Liver (tissue), 9 donors: ENCODE results near the gene SKOR2. TPM values are rescaled to one million over a fixed set of nuclear protein-coding genes. Genes with fewer than 3 reads are reported as not detected.

Source experiments
- DNase-seq: peaks from one replicate; pipeline ENCODE4 v3.0.0-alpha.2; 2017; ENCODE audit warnings: low spot score
- H3K27ac ChIP-seq, 2 donors: one replicate each; pipeline ENCODE4 v1.7.0; 2013; ENCODE audit warnings: inconsistent platforms in 2 of 2, low read length in 2 of 2, control low read depth in 1 of 2, low read depth in 1 of 2, mild to moderate bottlenecking in 1 of 2
- H3K27me3 ChIP-seq, 4 donors: one replicate each; pipeline versions ENCODE4 v1.6.1 to v1.7.0; 2013; ENCODE audit warnings: low read length in 3 of 4, inconsistent platforms in 1 of 4, mild to moderate bottlenecking in 1 of 4, moderate library complexity in 1 of 4; ENCODE audit not compliant: control insufficient read depth in 4 of 4, insufficient read depth in 4 of 4
- H3K36me3 ChIP-seq, 4 donors: one replicate each; pipeline versions ENCODE4 v1.6.1 to v1.7.0; 2013; ENCODE audit warnings: low read length in 3 of 4, mild to moderate bottlenecking in 3 of 4, low read depth in 1 of 4, moderate library complexity in 1 of 4; ENCODE audit not compliant: control insufficient read depth in 4 of 4, insufficient read depth in 3 of 4
- H3K4me1 ChIP-seq, 4 donors: one replicate each; pipeline versions ENCODE4 v1.6.1 to v1.7.0; 2013; ENCODE audit warnings: low read length in 3 of 4, mild to moderate bottlenecking in 3 of 4, moderate library complexity in 1 of 4; ENCODE audit not compliant: control insufficient read depth in 4 of 4, insufficient read depth in 4 of 4
- H3K4me3 ChIP-seq, 3 donors: one replicate each; pipeline versions ENCODE4 v1.6.1 to v1.7.0; 2013; ENCODE audit warnings: low read length in 3 of 3, control low read depth in 1 of 3, low read depth in 1 of 3, mild to moderate bottlenecking in 1 of 3
- H3K9ac ChIP-seq, 2 donors: one replicate each; pipeline ENCODE4 v1.7.0; 2013; ENCODE audit warnings: low read length in 2 of 2, mild to moderate bottlenecking in 2 of 2, moderate library complexity in 2 of 2, control low read depth in 1 of 2, low read depth in 1 of 2
- H3K9me3 ChIP-seq, 4 donors: one replicate each; pipeline versions ENCODE4 v1.6.1 to v1.7.0; 2013; ENCODE audit warnings: low read length in 3 of 4; ENCODE audit not compliant: control insufficient read depth in 4 of 4
- EGR1 ChIP-seq, 2 donors: IDR thresholded peaks; 2 replicates each; pipeline ENCODE4 v1.6.1; 2016 to 2018; ENCODE audit warnings: antibody characterized with exemption in 2 of 2, low read depth in 2 of 2
- FOXA1 ChIP-seq: IDR thresholded peaks from 2 replicates; pipeline ENCODE4 v1.6.1; 2016; ENCODE audit warnings: antibody characterized with exemption
- FOXA2 ChIP-seq: IDR thresholded peaks from 2 replicates; pipeline ENCODE4 v1.6.1; 2016; ENCODE audit warnings: antibody characterized with exemption
- GABPA ChIP-seq, 2 donors: IDR thresholded peaks in 1 of 2; conservative IDR thresholded peaks in 1 of 2; 2 replicates each; pipeline ENCODE4 v1.6.1; 2016; ENCODE audit warnings: antibody characterized with exemption in 2 of 2, mild to moderate bottlenecking in 1 of 2, moderate library complexity in 1 of 2
- HNF4A ChIP-seq, 2 donors: conservative IDR thresholded peaks; 2 replicates each; pipeline ENCODE4 v1.6.1; 2016; ENCODE audit warnings: antibody characterized with exemption in 2 of 2, mild to moderate bottlenecking in 2 of 2
- HNF4G ChIP-seq: IDR thresholded peaks from 2 replicates; pipeline ENCODE4 v1.6.1; 2016; ENCODE audit warnings: antibody characterized with exemption
- JUND ChIP-seq, 2 donors: IDR thresholded peaks; 2 replicates each; pipeline ENCODE4 v1.6.1; 2016; ENCODE audit warnings: antibody characterized with exemption in 2 of 2
- MAX ChIP-seq: IDR thresholded peaks from 2 replicates; pipeline ENCODE4 v1.6.1; 2016; ENCODE audit warnings: antibody characterized with exemption
- NR2F2 ChIP-seq: IDR thresholded peaks from 2 replicates; pipeline ENCODE4 v1.6.1; 2016; ENCODE audit warnings: antibody characterized with exemption
- RAD21 ChIP-seq, 2 donors: IDR thresholded peaks; 2 replicates each; pipeline ENCODE4 v1.6.1; 2016; ENCODE audit warnings: antibody characterized with exemption in 2 of 2, mild to moderate bottlenecking in 2 of 2
- RXRA ChIP-seq, 2 donors: IDR thresholded peaks; 2 replicates each; pipeline ENCODE4 v1.6.1; 2017 to 2018; ENCODE audit warnings: antibody characterized with exemption in 2 of 2, mild to moderate bottlenecking in 1 of 2
- SP1 ChIP-seq: IDR thresholded peaks from 2 replicates; pipeline ENCODE4 v1.6.1; 2018; ENCODE audit warnings: antibody characterized with exemption, mild to moderate bottlenecking
- TAF1 ChIP-seq: conservative IDR thresholded peaks from 2 replicates; pipeline ENCODE4 v1.6.1; 2016; ENCODE audit warnings: antibody characterized with exemption, mild to moderate bottlenecking
- YY1 ChIP-seq: IDR thresholded peaks from 2 replicates; pipeline ENCODE4 v1.6.1; 2016; ENCODE audit warnings: antibody characterized with exemption, mild to moderate bottlenecking
- ZBTB33 ChIP-seq: IDR thresholded peaks from 2 replicates; pipeline ENCODE4 v1.6.1; 2016; ENCODE audit warnings: antibody characterized with exemption
- WGBS: extraction: QIAGEN DNeasy Blood & Tissue Kit; methylation state at CpG from one replicate; pipeline ENCODE4 v1.1.7; 2013; 5-methylcytosine and 5-hydroxymethylcytosine counted together
- polyA plus RNA-seq, 2 donors: library from polyadenylated mRNA; stranded (reverse) in 1 of 2; unstranded in 1 of 2; fragments of 200-250 nt in 1 of 2; fragments of >200 nt in 1 of 2; fragmentation: Nextera tagmentation in 1 of 2; extraction: Ambion mirVana in 1 of 2; gene quantifications; one replicate each; pipeline versions ENCODE4 v1.2.1 to v1.2.3, GENCODE V29; 2013 to 2015
- total RNA-seq, 2 donors: library from RNA; depleted of rRNA; stranded (reverse); fragments of >200 nt; gene quantifications; one replicate each; pipeline ENCODE4 v1.2.3, GENCODE V29; 2014
- TF ChIP-seq, protein P1 (sequence below): fragments of 150-350 bp; IDR thresholded peaks from 2 replicates; pipeline ENCODE4 v1.5.1; 2017; ENCODE audit warnings: improper control_type of control experiment, low read depth, low read length; ENCODE audit not compliant: missing input control
- TF ChIP-seq, protein P2 (sequence below): IDR thresholded peaks from 2 replicates; pipeline ENCODE4 v1.6.1; 2016; ENCODE audit warnings: antibody characterized with exemption, mild to moderate bottlenecking
- TF ChIP-seq, protein P3 (sequence below): IDR thresholded peaks from 2 replicates; pipeline ENCODE4 v1.6.1; 2016; ENCODE audit warnings: antibody characterized with exemption
- donor health status: healthy.
- donor health status: healthy.
- donor health status: healthy.
- donor health status: healthy.
- donor health status: healthy.

Gene SKOR2
- total and polyA plus RNA-seq, 4 donors = not detected

DNA sequence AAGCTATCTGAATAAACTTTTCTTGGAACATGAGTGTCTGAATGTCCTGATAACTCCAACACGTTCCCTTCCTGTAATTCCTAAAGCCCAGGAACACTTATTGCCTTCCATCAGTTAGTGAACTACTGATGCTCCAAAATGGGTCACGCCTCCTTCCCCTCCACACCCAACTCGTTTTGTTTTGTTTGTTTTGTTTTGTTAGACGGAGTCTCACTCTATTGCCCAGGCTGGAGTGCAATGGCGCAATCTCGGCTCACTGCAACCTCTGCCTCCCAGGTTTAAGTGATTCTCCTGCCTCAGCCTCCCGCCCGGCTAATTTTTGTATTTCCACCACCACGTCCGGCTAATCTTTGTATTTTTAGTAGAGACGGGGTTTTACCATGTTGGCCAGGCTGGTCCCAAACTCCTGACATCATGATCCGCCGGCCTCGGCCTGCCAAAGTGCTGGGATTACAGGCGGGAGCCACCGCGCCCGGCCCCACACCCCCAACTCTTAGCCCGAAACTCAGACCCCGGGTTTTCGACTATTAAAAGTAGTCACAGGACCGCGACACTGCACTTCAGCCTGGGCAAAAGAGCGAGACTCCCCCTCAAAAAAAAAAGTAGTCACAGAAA is 76.1 kb downstream of the SKOR2 start:
- TF ChIP-seq SP1 (no peak), MAX (no peak), HNF4G (no peak)
- TF ChIP-seq, protein P1, sequence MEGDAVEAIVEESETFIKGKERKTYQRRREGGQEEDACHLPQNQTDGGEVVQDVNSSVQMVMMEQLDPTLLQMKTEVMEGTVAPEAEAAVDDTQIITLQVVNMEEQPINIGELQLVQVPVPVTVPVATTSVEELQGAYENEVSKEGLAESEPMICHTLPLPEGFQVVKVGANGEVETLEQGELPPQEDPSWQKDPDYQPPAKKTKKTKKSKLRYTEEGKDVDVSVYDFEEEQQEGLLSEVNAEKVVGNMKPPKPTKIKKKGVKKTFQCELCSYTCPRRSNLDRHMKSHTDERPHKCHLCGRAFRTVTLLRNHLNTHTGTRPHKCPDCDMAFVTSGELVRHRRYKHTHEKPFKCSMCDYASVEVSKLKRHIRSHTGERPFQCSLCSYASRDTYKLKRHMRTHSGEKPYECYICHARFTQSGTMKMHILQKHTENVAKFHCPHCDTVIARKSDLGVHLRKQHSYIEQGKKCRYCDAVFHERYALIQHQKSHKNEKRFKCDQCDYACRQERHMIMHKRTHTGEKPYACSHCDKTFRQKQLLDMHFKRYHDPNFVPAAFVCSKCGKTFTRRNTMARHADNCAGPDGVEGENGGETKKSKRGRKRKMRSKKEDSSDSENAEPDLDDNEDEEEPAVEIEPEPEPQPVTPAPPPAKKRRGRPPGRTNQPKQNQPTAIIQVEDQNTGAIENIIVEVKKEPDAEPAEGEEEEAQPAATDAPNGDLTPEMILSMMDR = no peak
- no peaks in the 10 kb centered on the region for H3K9me3 ChIP-seq
- H3K27me3 ChIP-seq = no peaks in the 10 kb centered on the region
- H3K4me3 ChIP-seq = peak overlapping the region; percentile 87 to 95 (median 93)
- H3K36me3 ChIP-seq = no peaks in the 10 kb centered on the region
- DNase-seq = no peak
- H3K4me1 ChIP-seq = peaks cover 0 to 17% (median 6%) of the 10 kb centered on the region in 4 donors
- 4% methylated on average over 24 of the region's 24 CpGs for WGBS
- H3K27ac ChIP-seq = peak overlapping the region; percentile 82 to 91
- peak overlapping the region; percentile 83 to 92 for H3K9ac ChIP-seq

GRCh38 chr18:47174545-47175116 is 76.8 kb downstream of the SKOR2 start:
- peaks cover 0 to 17% (median 6%) of the 10 kb centered on the region in 4 donors for H3K4me1 ChIP-seq
- DNase-seq = no peak

More at GRCh38 chr18:47174545-47175116, 76.8 kb downstream of the SKOR2 start:
- Histone ChIP-seq H3K27ac (no peak overlapping the region), H3K9me3 (no peaks in the 10 kb centered on the region), H3K36me3 (no peaks in the 10 kb centered on the region), H3K4me3 (peak overlapping the region in 1 of 3 donors; percentile 93), H3K9ac (no peak overlapping the region), H3K27me3 (no peaks in the 10 kb centered on the region)
- TF ChIP-seq YY1 (no peak), FOXA1 (no peak), ZBTB33 (no peak), HNF4A (conservative IDR thresholded peaks at IDR 0.05) (no peak), GABPA (IDR thresholded peaks at IDR 0.05 in 1 of 2, conservative IDR thresholded peaks at IDR 0.05 in 1 of 2) (no peak), RAD21 (IDR thresholded peaks at IDR 0.05) (no peak), SP1 (no peak), TAF1 (no peak), HNF4G (no peak), FOXA2 (no peak), EGR1 (IDR thresholded peaks at IDR 0.05; ENCODE audit: low read depth in 2 of 2) (no peak), JUND (IDR thresholded peaks at IDR 0.05) (no peak), RXRA (IDR thresholded peaks at IDR 0.05) (no peak), MAX (no peak), NR2F2 (no peak)
- TF ChIP-seq, protein P2, sequence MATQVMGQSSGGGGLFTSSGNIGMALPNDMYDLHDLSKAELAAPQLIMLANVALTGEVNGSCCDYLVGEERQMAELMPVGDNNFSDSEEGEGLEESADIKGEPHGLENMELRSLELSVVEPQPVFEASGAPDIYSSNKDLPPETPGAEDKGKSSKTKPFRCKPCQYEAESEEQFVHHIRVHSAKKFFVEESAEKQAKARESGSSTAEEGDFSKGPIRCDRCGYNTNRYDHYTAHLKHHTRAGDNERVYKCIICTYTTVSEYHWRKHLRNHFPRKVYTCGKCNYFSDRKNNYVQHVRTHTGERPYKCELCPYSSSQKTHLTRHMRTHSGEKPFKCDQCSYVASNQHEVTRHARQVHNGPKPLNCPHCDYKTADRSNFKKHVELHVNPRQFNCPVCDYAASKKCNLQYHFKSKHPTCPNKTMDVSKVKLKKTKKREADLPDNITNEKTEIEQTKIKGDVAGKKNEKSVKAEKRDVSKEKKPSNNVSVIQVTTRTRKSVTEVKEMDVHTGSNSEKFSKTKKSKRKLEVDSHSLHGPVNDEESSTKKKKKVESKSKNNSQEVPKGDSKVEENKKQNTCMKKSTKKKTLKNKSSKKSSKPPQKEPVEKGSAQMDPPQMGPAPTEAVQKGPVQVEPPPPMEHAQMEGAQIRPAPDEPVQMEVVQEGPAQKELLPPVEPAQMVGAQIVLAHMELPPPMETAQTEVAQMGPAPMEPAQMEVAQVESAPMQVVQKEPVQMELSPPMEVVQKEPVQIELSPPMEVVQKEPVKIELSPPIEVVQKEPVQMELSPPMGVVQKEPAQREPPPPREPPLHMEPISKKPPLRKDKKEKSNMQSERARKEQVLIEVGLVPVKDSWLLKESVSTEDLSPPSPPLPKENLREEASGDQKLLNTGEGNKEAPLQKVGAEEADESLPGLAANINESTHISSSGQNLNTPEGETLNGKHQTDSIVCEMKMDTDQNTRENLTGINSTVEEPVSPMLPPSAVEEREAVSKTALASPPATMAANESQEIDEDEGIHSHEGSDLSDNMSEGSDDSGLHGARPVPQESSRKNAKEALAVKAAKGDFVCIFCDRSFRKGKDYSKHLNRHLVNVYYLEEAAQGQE = no peak
- TF ChIP-seq, protein P3, sequence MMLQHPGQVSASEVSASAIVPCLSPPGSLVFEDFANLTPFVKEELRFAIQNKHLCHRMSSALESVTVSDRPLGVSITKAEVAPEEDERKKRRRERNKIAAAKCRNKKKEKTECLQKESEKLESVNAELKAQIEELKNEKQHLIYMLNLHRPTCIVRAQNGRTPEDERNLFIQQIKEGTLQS = no peak
- TF ChIP-seq, protein P1 = no peak
- WGBS = 76% methylated on average over 13 of the region's 13 CpGs
